GM18861 (cell line): ENCODE measurements around the gene PGPEP1.
"Not testable (repeated sequence)": the region's sequence is repeated elsewhere in the genome, so short reads cannot be mapped to it uniquely, and the experiment has no call there.

Source experiments
- ATAC-seq: cut with Tn5 transposase; IDR thresholded peaks from one replicate; pipeline ENCODE4 v1.9.1; 2021; ENCODE audit not compliant: unreplicated experiment

The PGPEP1 gene

DNA sequence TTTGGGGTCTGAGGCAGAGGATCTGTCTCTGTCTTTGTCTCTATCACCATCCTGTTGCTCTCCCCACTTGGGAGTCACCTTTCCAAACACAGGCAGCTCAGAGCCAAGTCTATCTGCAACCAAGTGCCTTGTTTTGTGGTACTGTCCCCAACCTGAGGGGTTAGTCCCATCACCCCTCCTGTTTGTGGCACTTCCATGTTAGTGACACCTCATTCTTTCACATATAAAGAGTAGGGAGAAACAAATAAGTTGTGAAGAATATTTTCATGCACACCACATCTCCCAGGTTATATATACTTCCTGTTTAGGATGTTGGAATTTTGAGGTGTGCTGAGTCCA is 49.3 kb downstream of the PGPEP1 start:
- no peak for ATAC-seq

DNA sequence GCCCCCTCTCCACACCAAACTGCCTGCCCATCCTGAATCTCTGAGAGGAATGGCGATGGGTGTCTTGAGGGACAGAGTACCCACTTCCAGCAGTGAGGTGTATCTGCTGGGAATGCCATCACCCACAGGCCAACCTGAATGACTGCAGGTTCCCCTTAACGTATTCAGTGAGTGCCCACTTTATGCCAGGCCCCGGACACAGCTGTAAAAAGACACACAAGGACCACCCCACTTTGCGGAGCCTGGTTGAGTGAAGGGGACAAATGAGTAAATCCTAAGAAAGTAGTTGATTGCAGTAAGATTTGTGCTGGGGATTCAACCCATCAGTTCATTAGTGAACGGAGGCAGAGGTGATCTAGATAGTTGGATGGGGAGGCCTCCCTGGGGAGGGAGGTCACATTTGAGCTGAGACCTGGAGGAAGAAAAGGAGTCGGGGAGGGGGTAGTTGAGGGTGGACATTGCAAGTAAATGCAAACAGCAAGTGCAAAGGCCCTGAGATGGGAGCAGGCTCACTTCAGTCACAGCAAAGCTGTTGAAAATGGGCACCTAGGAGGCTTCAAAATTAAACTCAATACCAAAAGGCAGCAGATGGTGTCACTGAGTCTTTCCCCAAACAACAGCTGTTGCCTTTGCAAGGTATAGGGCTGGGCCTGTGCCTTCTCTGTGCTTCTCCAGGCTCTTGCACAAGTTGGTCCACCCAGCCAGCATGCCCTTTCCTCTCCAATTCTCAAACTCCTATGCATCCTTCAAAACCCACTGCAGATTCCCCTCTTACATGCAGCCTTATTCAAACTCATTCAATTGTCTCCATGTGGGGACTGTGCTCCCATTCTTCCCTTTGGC is 49.9 kb downstream of the PGPEP1 start:
- ATAC-seq, result no peak

DNA sequence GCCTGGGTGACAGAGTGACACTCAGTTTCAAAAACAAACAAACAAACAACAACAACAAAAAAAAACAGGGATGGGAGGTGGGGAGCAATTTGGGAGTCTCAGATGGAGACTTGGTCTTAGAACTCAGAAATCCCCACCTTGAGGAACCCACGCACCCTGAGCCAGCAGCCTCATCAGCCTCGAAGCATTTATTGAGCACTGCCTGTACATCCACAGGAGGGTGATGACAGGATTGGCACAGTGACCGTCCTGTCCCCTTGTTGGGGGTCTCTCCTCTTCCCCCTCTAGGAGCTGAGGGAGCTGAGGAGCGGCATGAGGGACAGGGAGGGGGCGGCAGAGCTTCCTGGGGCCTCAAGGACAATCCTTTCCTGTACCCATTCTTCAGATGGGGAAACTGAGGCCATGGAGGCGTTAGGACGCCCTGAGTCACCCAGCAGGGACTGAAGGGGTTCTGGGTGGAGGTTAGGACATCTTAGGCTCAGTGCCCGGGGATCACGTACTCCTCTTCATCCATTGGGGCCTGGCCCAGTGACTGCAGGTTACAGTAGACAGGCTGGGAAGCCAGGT is 51.2 kb downstream of the PGPEP1 start:
- ATAC-seq, result no peak

DNA sequence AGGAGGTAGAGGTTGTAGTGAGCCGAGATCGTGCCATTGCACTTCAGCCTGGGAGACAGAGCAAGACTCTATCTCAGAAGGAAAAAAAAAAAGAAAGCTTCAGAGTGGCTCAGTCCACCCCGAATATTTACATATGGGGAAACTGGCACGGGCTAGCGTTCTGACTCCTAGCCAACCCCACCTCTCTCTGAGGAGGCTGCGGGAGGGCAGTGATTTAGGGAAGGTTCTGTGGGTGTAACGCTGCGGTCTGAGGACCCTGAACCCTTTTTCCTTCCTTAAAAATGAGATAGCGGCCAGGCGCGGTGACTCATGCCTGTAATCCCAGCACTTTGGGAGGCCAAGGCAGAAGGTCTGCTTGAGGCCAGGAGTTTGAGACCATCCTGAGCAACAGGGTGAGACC is 52.0 kb downstream of the PGPEP1 start:
- ATAC-seq, result no peak

DNA sequence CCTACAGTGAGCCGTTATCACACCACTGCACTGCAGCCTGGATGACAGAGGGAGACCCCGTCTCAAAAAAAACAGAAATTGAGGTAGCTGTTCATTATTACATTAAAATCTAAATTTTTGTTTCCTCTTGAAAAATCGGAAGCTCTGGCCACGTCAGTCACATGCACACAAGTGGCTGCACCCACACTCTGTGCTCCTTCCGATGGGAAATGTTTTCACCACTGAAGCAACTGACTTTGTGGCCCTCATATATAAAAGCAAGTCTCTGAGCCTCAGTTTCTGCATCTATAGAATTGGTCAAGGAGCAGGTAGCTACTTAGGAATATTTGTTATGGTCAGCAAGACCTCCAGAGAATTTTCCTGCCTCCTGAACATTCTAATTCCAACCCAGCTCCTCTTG is 52.5 kb downstream of the PGPEP1 start:
- ATAC-seq, result no peak

DNA sequence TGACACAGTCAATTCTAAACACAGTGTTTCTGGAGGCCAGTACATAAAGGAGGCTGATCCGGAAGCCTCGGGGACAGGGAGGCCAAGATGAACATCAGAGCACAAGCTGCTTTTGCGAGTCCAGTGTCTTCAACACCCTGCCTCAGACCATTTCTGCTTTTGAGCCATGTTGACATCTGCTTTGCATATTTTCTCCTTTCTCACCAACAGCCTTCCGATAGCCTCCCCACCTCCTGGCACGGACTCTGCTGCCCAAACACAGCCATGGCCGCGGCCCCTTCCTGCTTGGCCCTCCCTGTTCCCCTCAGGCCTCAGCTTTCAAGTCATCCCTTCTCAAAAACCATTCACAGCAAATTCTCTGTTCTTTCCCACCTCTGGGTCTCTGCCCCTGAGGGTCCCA is 53.4 kb downstream of the PGPEP1 start:
- ATAC-seq, result no peak

DNA sequence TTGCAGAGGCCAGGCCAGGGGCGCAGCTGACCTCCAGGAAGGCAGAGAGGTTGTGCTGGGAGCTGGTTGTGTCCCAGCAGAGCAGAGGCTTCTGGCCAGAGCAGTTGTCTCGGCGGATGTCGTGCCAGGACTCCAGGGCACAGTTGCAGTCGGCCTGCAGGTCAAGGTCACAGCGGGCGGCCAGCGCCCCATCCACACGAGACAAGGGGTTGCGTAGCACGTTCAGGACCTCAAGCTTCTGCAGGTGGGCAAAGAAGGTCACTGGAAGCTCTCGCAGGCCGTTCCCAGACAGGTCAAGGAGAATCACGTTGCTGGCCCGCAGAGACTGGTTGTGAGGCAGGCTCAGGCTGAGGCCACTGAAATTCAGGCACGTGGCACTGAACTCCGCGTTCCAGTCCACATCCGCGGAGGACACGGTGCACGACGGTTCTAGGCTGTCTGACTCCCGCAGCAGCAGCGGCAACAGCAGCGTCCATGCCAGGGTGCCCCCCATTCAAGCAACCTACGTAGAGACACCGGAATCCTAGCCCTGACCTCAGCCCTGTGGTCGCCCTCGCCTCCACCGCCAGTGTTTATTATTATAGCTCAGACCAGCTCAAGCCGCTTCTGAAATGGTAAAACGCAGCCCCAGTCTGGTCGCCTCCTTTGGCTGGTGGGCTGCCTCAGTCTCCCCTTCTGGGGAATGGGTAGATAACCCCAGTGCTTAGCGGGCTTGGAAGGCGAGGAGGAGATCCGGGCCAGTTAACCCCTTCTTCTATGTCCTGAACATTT is 56.3 kb downstream of the PGPEP1 start:
- no peak for ATAC-seq

DNA sequence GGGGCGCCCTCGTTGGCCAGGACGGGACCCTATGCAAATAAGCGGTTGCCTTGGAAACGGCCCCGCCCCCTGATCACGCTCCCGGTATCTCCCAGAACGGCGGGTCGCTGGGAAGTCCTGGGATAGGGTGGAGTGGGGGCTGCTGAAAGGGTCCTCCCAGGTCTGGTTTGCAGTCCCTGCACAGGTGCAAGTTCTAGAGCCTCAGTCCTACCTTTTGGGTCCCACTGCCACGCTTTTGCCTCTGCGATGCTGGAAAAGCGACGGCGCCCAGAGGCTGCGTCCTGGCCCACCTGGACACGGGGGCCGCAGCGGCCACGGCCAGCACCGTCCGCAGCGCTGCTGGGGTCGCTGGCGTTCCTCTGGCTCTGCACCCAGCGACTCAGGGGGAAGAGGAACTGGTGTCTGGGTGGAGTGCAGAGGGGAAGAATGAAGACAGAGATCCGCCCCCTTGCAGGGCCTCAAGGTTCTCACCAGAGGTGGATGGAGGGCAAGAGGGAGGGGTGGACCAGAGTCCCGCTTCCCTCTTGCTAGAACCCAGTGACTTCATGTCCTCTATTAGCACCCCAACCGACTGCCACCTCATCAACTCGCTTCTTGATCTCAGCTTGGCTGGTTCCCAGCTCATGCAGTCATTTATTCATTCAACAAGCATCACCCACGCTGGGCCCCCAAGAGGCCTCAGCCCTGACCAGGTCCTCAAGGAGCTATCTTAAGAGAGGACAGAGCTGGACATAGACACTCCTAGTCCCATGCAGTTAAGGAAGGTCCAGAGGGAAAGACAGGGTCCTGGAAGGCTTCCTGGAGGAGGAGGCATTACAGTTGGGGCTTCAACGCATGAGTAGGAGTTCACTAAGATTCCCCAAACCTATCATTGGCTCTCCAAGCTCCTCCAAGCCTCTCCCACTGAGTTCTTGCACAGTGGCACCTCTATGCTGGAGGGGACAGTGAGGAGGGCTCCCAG is 57.1 kb downstream of the PGPEP1 start, which contains the start of gene LRRC25:
LRRC25 (minus strand) TSS at position 381 of the 961 bp plus-strand sequence. CDS start 659 bp downstream, outside the sequence.
- ATAC-seq, result no peak

DNA sequence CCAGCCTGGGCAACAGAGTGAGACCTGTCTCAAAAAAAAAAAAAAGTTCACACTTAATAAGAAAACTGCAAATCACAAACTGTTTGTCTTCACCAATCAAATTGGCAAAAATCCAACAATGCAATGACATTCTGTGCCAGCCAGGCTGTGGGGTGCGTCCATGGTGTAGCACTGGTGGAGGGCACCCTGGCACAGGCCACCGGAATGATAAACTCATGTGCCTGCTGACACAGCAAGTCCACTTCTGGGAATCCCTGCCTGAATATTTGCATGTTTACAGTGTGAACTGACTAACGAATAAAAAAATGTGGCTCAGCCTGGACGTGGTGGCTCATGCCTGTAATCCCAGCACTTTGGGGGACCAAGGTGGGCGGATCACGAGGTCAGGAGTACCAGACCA is 58.6 kb downstream of the PGPEP1 start:
- ATAC-seq, result no peak

DNA sequence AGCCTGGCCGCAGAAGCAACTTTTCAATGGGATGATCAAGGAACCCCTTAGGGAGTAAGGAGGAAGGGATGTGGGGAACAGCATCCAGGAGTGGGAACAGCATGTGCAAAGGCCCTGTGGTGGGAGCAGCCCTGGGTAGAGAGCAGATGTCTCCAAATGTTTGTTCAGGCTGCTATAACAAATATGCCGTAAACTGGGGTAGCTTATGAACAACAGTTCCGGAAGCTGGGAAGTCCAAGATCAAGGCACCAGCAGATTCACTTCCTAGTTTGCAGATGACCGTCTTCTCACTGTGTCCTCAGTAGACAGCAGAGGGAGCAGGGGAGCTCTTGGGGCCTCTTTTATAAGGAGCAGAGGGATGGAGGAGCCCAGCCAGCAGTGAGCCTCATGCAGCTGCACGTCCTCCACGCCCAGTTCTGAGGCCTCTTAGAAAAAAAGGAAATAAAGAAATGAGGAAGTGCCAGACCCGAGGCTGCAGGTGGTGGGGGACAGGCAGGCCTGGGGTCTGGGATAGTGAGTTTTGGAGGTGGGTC is 61.2 kb downstream of the PGPEP1 start:
- no peak for ATAC-seq

DNA sequence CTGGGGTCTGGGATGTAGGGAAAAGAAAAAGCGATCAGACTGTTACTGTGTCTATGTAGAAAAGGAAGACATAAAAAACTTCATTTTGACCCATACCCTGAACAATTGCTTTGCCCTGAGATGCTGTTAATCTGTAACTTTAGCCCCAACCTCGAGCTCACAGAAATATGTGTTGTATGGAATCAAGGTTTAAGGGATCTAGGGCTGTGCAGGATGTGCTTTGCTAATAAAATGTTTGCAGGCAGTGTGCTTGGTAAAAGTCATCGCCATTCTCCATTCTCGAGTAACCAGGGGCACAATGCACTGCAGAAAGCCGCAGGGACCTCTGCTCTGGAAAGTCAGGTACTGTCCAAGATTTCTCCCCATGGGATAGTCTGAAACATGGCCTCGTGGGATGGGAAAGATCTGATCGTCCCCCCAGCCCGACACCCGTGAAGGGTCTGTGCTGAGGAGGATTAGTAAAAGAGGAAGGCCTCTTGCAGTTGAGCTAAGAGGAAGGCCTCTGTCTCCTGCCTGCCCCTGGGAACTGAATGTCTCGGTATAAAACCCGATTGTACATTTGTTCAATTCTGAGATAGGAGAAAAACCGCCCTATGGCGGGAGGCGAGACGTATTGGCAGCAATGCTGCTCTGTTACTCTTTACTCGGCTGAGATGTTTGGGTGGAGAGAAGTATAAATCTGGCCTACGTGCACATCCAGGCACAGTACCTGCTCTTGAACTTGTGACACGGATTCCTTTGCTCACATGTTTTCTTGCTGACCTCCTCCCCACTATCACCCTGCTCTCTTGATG is 62.3 kb downstream of the PGPEP1 start:
- not testable (repeated sequence) for ATAC-seq

DNA sequence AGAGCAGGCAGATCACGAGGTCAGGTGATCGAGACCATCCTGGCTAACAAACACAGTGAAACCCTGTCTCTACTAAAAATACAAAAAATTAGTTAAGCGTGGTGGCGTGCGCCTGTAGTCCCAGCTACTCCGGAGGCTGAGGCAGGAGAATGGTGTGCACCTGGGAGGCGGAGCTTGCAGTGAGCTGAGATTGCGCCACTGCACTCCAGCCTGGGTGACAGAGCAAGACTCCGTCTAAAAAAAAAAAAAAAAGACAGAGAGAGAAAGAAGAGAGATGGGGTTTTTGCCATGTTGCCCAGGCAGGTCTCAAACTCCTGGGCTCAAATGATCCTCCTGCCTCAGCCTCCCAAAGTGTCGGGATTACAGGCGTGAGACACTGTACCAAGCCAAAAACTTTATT is 65.4 kb downstream of the PGPEP1 start:
- ATAC-seq, result not testable (repeated sequence)

DNA sequence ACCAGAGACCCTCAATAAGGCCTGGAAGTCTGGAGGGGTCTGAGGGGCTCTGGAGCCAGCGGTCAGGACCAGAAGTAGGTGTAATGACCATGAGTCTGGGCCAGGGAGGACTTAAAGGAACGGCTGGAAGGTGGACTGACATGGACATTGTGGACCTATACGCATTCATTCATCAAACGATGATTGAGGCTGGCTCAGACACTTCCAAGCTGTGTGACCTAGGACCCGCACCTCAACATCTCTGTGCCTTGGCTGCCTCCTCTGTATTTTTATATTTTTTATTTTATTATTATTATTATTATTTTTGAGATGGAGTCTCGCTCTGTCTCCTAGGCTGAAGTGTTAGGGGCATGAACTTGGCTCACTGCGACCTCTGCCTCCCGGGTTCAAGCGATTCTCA is 66.4 kb downstream of the PGPEP1 start:
- ATAC-seq, result no peak

DNA sequence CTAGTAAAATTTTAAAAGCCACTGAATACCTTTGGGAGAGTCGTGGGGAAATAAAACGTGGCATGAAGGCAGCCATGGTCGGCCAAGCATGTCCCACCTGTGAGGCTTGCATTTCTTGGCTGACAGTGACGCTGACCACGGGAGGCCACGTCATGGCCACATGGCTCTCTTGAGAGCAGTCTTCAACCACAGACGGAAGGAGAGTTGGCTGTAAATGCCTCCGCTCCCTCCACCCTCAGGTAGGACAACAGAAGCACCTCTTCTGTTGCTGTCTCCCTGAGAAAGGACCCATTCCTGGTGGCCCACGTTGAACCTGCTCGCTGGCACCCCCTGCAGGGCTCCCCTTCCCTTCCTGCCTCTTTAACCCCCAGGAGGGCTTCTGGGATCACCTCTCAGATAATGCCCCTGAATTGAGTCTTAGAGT is 67.7 kb downstream of the PGPEP1 start:
- ATAC-seq, result peak; percentile 85

DNA sequence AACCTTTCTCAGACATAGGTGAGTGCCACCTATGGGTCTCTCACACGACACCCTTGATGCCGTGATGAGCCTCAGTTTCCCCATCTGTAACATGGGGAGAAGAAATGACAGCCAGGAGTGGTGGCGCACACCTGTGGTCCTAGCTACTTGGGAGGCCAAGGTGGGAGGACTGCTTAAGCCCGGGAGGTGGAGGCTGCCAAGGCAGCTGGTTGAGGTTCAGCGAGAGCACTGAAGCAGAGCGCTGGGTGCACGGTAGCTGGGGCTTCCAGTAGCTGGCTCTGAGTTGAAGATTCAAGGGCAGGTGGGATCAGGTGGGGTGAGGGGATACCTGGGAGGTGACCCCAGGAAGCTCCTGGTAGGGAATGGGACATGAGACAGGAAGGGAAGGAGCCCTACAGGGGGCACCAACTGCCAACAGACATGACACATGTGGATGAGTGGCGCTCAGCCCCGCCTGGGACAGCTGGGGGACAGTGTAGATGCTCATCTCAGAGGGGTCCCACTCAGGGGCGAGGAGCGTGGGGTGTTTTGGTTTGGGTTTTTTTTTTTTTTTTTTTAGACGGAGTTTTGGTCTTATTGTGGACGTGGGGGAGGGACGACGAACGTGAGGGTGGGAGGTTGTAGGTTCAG is 72.3 kb downstream of the PGPEP1 start:
- no peak for ATAC-seq

DNA sequence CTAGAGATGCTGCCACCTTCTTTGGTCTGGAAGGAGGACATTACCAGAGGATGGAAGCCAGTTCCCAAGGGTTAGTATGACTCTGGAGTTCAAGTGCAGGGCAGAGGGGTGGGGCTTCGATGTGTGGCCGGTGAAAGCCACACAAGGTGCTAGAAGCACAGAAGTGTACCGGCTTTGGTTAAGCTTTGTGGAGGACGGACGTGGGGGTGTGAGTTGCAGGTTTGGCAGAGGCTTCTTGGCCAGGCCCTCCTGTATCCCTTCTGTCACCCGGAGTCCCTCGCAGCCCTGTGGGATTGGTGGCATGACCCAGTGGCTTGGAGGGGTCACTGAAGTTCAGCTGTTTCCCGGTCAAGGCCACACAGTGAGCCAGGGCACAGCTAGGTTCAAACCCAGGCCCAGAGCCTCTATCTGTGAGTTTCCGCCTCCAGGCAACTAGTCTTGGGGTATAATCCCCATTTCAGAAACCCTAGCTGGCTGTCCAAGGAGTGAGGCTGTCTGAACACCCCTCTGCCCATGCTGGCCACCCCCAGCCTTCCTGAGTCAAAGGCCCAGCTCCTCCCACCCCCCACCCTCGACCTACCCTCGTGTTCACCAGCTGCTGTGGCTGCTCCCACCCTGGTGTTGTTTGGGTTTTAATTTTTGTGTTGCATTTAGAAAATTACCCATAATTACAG is 74.2 kb downstream of the PGPEP1 start:
- ATAC-seq, result no peak

DNA sequence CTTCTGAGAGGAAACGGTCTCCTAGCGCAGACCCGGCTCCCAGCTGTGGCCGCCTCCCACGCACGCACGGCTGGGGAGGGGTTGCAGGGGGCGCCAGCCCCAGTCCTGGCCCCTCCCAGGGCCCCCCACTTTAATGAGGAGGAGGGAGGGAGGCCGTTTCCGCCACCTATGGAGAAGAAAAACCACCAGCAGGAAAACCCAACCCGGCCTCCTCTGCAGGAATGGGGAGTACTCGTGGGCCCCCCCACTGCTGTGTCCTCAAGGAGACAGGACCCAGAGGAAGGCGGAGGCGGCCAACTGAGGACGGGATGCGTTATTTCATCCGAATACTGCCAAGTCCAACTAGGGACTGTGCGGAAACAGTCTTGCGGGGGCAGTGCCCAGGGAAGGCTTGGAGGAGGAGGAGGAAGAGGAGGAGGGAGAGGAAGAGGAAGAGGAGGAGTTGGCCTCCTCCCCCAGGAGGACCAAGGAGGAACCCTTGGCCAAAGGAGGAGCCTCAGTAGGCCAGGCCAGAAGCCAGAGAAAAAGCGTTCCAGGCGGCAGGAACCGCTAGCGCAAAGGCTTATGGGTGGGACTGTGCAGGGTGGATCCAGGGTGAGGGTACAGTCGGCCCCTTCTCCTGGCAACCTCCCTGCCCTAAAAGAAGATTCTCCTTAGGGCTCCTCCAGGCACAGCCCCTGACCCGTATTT is 74.9 kb downstream of the PGPEP1 start:
- ATAC-seq, result no peak

DNA sequence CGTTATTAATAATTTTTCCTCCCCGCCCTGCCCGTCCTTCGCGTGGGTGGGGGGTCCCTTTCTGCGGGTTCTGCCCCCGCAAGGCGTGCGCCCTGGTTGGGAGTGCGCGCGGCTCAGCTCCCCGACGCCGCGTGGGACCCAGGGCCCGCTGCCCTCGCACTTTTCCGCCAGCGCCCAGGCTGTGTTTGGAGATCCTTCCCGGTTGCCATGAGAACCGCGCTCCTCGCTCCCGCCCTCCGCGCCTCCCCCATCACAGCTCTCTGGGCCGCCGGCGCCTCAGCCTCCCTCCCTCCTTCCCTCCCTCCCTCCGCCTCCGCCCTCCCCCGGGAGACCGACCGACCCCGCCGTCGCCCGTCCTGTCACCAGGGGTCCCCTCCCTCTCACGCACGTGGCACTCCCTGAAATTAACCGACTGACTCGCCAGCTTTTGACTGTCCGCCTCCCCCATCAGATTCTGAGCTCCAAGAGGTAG is 76.4 kb downstream of the PGPEP1 start:
- ATAC-seq, result no peak
